Ectodermal cell (in vitro differentiated cells): ENCODE results near the gene BHLHA9.

ENCODE experiments used
- H3K27ac ChIP-seq: 2 replicates; pipeline ENCODE4 v1.7.0; 2013; ENCODE audit warnings: mild to moderate bottlenecking, low read depth, low read length; ENCODE audit not compliant: insufficient read depth, poor library complexity, severe bottlenecking
- H3K27me3 ChIP-seq: 2 replicates; pipeline ENCODE4 v1.7.0; 2013; ENCODE audit warnings: mild to moderate bottlenecking, low read length; ENCODE audit not compliant: insufficient read depth, control insufficient read depth, poor library complexity, severe bottlenecking
- H3K36me3 ChIP-seq: one replicate; pipeline ENCODE4 v1.7.0; 2013; ENCODE audit warnings: low read length; ENCODE audit not compliant: control insufficient read depth, insufficient read depth
- H3K4me1 ChIP-seq: one replicate; pipeline ENCODE4 v1.7.0; 2013; ENCODE audit warnings: low read length; ENCODE audit not compliant: control insufficient read depth, insufficient read depth
- H3K4me3 ChIP-seq: 2 replicates; pipeline ENCODE4 v1.7.0; 2013; ENCODE audit warnings: low read depth, low read length, control low read depth; ENCODE audit not compliant: insufficient read depth
- H3K9me3 ChIP-seq: 2 replicates; pipeline ENCODE4 v1.7.0; 2013; ENCODE audit warnings: mild to moderate bottlenecking, low read length, moderate library complexity; ENCODE audit not compliant: control insufficient read depth
- WGBS, 2 experiments: methylation state at CpG; one replicate each; pipeline ENCODE4 v1.1.7; 2013; ENCODE audit warnings: missing lambda C conversion rate in 2 of 2; 5-methylcytosine and 5-hydroxymethylcytosine counted together

BHLHA9 gene

GRCh38 chr17:1315409-1315808, 45.2 kb downstream of the BHLHA9 start:
- peaks cover 8% of the 10 kb centered on the region for H3K4me1 ChIP-seq
- H3K27me3 ChIP-seq, result peaks cover 6% of the 10 kb centered on the region
- no peaks in the 10 kb centered on the region for H3K9me3 ChIP-seq
- H3K4me3 ChIP-seq, result no peak overlapping the region
- 81 to 83% methylated on average over 10 of the region's 10 CpGs for WGBS, 2 experiments
- H3K36me3 ChIP-seq, result no peaks in the 10 kb centered on the region
- no peak overlapping the region for H3K27ac ChIP-seq

GRCh38 chr17:1315891-1316403, 45.7 kb downstream of the BHLHA9 start:
- H3K27ac ChIP-seq, result no peak overlapping the region
- WGBS, 2 experiments, result 77 to 82% methylated on average over 10 of the region's 10 CpGs

More at GRCh38 chr17:1315891-1316403, 45.7 kb downstream of the BHLHA9 start:
- Histone ChIP-seq H3K4me1 (peaks cover 8% of the 10 kb centered on the region), H3K9me3 (no peaks in the 10 kb centered on the region), H3K4me3 (no peak overlapping the region), H3K27me3 (peaks cover 6% of the 10 kb centered on the region), H3K36me3 (no peaks in the 10 kb centered on the region)
